Erythroblast (primary cell): Measurements from ENCODE around the gene PLPP7.

Source experiments
- GATA1 ChIP-seq: IDR thresholded peaks from 2 replicates; pipeline ENCODE4 v1.6.1; 2011; ENCODE audit warnings: low read depth, mild to moderate bottlenecking, control low read depth, low read length, moderate library complexity
- POLR2A ChIP-seq: IDR thresholded peaks from 2 replicates; pipeline ENCODE4 v1.6.1; 2011; ENCODE audit warnings: mild to moderate bottlenecking, low read length

DNA sequence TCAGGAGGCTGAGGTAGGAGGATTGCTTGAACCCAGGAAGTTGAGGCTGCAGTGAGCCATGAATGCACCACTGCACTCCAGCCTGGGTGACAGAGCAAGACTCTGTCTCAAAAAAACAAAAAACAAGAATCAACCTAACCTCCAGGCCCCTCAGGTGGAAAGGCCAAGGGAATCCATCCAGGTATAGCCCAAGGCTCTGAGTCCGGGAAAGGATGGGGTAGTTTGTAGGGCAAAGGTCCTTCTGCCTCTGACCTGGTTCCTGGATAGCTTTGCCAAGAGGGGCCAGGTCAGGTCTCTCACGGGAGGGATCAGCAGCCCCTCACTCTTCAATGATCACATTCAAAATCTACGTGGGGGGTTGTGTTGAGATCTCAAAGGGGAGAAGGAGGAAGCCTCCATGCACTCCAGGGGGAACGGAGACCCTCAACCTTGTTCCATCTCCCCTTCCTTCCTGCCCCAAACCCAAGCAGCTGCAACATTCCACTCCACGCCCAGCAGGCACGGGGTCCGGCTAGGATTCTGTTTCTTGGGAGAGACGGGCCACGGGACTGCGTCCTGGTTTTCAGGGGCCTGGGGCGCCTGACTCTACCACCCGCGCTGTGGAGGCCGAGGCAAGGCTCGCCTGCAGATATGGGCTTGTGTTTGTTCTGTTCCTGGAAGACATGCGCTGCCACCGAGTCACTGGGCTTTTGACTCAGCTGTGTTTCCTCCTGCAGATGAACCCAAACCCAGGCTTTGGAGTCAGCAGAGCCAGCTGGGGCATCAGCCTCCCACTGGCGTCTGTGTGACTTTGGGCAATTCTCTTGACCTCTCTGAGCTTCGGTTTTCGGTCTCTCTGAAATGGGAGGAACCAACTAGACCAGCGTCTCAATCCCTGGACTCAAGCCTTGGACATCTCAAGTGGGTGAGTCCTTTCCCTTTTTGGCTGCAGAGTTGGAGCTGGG lies 35.5 kb downstream of the PLPP7 start:
- TF ChIP-seq POLR2A (no peak), GATA1 (no peak)
